HG02798 (cell line): ENCODE data around the gene CAPN11.

Experiments used
- ATAC-seq: cut with Tn5 transposase; IDR thresholded peaks from one replicate; pipeline ENCODE4 v1.9.1; 2021; ENCODE audit warnings: mild to moderate bottlenecking; ENCODE audit not compliant: unreplicated experiment, poor library complexity

The CAPN11 gene

DNA sequence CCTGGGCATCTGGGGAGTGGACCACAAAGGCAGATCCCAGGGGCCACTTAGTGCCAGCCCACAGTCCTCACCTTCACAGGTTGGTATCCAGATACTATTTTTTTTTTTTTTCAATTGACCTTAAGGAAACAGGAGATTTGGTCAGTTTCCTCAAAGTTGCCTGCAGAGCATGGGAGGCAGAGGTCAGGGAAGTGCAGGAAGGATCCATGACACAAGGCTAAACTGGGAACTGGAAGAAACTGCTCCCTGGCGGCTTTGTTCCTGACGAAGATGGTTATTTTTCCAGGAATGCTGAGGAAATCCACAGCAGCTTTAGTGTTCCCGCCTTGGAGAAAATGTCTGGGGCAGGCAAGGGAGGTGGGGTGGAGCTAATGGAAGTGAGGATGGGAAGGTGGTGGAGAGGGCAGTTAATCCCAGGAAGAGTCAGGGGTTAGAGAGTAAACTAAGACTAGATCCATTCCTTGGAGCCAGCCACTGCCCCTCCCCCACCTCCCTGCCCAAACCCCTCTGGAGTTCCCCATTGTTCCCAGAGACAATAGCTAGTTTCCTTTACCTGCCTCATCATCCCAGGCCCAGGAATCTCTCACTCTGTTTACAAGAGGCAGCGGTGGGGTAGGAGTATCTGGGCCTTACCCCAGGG is 43.8 kb downstream of the CAPN11 start:
- no peak for ATAC-seq

DNA sequence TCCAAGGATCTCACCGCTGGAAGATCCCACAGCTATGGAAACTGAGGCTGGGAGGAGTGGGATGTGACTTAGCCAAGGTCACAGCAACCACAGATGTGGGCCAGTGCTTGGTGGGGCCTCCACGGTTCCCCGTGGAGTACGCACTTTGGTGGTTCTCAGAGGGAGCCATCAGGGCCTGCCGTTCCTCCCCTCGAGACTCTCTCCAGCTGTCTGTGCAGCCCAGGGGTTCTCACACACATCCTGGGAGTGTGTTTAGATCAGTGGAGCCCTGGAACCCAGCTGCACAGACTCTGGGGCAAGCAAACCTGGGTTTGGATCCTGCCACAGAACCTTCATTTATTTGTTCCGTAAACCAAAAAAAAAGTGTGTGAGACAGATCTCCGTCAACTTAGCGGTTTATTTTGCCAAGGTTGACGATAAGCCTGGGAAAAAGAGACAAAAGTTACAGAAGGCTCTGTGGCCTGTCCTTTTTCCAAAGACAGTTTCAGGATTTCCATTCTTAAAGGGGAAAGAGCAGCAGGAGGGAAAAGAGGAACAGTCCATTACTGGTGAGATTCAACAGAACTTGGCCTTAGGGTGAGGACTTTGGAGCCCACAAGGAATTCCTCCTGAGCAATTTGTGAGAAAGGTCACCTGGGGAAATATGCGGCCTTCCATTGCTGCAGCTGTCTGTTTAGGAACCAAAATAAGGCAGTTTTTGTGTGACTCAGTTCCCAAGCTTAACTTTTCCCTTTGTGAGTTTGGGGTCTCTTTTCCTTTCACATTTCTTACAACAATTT is 44.5 kb downstream of the CAPN11 start:
- no peak for ATAC-seq

DNA sequence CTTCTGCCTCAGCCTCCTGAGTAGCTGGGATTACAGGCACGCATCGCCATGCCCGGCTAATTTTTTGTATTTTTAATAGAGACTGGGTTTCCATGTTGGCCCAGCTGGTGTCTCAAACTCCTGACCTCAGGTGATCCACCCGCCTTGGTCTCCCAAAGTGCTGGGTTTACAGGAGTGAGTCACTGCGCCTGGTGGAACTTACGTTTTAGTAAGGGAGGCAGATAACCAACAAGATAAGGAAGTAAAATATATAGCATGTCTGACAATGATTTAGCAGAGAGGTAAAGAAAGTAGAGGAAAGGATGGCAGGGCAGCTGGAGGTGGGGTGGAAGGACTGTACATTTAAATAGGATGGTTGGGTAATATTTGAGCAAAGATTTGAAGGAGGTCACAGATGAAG is 45.3 kb downstream of the CAPN11 start:
- no peak for ATAC-seq

DNA sequence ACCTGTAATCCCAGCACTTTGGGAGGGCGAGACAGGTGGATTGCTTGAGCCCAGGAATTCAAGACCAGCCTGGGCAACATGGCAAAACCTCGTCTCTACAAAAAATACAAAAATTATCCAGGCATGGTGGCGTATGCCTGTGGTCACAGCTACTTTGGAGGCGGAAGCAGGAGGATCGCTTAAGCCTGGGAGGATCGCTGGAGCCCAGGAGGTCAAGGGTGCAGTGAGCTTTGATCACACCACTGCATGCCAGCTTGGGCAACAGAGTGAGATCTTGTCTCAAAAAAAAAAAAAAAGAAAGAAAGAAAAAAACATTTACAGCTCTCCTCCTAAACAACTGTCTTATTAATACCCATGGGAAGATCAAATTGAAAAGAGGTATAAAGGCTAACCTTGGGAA is 49.3 kb downstream of the CAPN11 start:
- no peak for ATAC-seq

DNA sequence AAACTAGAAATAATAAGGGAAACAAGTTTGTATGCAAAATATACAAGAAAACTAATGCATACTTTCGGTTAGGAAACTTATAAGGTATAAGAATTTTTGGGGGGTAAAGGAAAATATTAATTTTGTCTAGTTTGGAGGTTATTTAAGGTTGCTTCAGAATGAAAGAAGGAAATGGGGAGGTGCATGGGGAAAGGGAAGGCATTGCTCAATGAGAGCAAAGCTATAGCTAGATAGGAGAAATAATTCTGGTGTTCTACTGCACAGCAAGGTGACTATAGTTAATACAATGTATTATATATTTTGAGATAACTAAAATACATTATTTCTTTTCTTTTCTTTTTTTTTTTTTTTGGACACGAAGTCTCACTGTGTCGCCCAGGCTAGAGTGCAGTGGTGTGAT is 52.7 kb downstream of the CAPN11 start:
- ATAC-seq = no peak

DNA sequence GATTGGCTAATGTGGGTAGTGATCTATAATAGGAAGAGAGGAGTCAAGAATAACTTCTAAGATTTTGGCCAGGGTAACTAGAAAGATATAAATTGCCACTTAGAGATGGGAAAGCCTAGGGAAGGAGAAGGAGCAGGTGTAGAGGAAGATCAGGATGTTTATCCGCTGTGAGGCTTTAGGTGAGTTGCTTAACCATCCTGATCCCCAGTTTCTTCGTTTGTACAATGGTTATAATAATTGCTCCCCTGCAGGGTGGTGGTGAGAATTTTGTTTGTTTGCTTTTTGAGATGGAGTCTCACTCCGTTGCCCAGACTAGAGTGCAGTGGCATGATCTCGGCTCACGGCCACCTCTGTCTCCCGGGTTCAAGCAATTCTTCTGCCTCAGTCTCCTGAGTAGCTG is 55.7 kb downstream of the CAPN11 start:
- ATAC-seq = no peak

DNA sequence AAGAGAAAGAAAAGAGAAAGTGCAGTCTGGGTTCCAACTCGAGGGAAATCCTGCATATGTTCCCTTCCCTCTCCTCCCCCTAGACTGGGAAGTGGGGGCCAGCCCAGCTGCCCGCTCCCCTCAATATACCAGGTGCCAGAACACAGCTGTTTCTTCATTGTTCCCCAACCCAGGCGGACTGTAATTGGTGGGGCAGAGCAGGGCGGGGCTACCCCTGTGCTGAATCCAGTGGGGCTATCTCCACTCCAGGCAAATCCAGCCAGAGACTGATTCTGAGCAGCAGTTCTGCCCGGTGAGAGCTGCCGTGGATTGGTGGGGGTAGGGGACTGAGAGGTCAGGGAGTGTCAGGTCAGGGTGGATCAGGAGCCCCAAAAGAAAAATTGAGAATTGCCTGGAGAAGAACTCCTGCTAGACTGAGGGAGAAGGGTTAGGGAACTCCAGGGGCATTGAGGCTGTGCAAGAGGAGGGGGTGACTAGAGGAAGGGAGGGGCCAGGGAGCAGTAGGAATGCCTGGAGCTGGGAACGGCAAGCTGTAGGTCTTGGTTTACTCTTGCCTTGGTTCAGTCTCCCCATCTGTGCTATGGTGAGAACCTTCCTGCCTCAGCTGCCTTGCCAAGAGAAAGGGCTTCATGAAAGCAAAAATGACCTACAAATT is 58.2 kb downstream of the CAPN11 start, which contains the start of gene MYMX:
Gene MYMX, plus strand, starts transcription at position 250 of the 655 bp plus-strand sequence. CDS start 546 bp downstream, outside the sequence.
- no peak for ATAC-seq

DNA sequence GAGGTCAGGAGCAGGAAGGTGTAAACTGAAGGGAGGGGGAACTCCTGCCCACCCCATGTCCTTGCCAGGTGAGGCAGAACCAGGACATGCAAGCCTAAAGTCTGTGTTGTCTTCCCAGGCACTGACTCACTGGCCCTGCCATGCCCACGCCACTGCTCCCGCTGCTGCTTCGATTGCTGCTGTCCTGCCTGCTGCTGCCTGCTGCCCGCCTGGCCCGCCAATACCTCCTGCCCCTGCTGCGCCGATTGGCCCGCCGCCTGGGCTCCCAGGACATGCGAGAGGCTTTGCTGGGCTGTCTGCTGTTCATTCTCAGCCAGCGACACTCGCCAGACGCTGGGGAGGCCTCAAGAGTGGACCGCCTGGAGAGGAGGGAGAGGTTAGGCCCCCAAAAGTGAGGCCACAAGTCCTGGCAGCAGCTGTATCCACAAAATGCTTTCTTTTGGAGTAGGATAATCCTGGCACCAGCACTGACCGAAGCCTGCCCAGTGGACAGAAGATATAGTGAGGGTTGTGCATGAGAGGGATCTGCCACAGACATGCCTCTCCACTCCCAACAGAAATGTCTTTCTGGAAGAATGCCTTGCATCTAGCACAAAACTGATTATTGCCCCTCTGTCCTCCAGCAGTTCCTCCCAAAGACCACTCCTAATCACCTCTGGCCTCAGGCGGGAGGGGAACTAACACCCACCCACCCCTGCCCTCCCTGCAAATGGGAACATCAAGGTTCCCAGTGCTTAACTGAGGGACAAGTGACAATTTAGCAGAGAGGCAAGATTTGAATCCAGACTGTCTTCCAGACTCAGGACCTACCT is 58.9 kb downstream of the CAPN11 start:
- no peak for ATAC-seq

DNA sequence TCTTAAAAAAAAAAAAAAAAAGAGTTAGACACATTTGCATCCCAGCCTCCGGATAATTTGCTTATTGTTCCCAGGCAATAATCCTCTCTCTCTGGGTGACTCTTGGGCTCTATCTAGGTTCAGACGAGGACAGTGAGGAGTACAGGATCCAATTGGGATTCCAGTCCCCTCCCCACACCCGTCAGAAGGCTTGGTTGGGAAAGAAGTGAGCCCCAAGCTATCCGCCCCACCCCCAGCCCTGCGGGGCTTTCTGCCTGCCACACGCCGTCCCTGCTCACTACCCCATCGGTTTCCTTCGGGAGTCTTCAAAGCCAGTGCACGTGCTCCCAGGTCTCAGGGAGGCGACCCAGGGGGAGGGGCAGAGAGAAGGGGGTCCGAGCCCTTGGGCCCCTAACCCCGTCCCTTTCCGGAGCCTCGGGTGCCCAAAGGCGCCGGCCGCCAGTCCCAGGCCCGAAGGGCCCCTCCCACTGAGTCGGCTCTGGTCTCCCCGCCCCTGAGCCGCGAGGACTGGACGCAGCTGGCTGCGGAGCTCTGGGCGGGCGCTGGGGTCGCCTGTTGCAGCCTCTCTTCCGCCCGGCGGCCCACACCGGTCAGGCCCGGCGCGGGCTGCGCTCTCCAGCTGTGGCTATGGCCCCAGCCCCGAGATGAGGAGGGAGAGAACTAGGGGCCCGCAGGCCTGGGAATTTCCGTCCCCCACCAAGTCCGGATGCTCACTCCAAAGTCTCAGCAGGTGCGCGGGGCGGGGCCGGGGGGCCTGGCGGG is 60.6 kb downstream of the CAPN11 start:
- ATAC-seq = peak; percentile 69

DNA sequence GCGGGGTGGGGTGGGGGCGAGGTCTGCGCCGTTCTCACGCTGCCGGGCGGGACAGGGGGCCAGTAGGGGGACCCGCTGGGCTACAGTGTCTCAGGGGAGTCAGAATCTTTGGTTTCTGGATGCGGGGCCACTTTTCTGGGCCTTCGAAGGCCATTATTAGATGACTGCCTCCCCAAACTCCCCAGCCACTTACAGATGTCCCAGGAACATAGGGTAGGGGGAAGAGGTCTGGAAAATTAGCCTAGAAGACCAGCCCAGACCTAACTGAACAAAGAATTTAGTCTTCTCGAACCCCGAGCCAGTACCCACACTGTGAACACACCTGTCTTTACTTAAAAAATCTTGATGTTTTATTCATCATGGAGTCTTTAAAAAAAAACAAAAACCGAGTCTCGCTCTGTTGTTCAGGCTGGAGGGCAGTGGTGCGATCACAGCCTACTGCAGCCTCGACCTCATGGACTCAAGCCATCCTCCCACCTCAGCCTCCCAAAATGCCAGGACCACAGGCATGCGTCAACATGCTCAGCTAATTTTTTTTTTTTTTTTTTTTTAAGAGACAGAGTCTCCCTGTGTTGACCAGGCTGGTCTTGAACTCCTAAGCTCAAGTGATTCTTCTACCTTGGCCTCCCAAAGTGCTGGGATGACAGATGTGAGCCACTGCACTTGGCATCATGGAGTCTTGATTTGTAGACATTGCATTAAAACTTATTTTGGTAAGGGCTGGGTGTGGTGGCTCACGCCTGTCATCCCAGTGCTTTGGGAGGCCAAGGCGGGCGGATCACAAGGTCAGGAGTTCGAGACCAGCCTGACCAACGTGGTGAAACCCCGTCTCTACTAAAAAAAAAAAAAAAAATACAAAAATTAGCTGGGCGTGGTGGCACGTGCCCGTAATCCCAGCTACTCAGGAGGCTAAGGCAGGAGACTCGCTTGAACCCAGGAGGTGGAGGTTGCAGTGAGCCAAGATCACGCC is 61.5 kb downstream of the CAPN11 start:
- no peak for ATAC-seq

DNA sequence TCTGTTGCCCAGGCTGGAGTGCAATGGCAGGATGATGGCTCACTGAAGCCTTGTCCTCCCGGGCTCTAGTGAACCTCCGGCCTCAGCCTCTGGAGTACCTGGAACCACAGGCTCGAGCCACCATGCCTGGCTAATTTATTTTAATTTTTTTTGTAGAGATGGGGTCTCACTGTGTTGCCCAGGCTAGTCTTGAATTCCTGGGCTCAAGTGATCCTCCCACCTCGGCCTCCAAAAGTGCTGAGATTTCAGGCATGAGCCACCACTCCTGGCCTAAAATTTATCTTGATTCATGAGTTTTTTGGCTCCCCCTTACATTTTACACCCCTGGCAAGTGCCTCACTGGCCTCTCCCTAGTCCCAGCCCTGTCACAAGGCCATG is 62.3 kb downstream of the CAPN11 start:
- ATAC-seq = no peak

DNA sequence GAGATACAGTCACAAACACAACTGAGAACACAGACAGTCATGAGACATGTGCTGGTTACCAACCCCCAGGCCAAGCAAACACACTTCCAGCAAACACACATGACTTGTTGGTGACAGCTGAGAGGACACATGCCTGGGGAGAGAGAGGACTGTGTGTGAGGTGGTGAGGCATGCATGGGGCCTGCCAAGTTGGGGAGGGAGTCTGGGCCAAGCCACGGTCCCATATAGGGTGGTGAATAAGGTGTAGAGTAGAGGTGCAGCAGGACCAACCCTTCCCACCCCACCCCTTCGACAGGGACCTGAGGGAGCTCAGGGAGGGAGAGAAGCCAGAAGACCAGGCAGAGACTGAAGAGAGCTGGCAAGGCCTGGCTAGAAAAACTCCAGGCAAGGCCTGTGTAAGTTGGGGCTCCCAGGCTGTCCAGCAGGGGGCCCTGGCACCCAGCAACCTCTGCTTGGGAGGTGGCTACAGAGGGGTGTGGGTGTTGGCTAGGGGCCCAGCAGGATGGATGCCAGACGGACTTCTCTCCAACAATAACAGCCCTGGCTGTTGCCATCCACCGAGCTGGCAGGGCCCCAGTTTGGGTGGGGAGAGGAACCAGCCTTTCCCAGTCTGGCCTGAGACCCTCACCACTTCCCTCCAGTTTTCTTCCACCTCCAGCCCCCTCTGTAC is 62.8 kb downstream of the CAPN11 start:
- ATAC-seq = peak; percentile 52

DNA sequence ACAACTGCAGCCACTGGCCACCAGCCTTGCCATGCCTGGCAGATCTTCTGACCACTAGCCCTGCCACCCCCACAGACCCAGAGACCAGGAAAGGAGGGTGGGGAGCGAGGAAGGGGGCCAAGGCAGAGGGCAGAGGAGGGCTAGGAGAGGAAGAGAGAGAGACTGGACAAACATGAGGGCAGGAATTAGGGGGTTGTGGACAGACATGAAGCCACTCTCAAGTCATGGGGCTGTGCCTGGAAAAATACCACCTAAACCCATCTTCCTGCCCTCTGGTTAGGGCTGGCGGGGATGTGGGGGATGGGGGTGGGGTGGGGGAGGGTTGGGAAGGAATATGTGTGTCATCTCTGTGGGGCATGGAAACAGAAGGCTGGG is 63.3 kb downstream of the CAPN11 start:
- ATAC-seq = no peak

DNA sequence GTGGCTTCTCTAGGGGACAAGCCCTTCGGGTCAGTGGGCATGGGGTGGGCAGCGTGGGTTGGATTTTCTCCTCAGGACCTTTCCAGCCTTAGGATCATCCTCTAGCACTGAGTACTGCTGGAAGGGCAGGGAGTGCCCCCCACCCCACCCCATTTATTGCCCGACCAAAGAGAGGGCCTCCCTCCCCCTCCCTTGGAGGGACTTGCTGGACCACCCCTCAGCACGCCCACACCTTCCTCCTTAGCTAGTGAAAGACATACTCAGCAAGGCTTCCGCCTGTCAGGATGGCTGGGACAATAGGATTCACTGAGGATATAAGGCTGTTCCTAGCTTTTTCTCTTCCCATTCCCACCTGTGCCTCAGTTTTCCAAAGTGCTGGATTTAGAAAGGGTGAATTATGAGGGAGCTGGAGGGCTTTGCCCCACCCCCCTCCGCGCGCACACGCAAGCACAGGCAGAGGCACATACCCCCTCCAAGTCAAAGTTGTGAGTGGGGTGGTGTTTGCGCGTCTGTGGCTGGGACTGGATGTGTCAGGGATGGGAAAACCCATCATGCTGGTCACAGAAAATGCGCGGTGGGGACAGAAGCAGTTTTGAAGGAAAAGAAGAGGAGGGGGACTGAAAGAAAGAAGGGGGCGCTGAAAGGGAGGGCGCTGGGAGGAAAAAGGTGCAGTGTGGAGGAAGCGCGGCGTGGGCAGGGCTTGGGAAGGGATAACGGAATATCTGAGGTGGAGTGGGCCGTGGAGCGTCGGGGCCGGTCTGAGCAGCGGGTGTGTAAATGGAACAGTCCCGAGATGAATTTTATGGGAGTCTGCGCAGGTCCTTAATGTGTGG is 64.1 kb downstream of the CAPN11 start:
- no peak for ATAC-seq

DNA sequence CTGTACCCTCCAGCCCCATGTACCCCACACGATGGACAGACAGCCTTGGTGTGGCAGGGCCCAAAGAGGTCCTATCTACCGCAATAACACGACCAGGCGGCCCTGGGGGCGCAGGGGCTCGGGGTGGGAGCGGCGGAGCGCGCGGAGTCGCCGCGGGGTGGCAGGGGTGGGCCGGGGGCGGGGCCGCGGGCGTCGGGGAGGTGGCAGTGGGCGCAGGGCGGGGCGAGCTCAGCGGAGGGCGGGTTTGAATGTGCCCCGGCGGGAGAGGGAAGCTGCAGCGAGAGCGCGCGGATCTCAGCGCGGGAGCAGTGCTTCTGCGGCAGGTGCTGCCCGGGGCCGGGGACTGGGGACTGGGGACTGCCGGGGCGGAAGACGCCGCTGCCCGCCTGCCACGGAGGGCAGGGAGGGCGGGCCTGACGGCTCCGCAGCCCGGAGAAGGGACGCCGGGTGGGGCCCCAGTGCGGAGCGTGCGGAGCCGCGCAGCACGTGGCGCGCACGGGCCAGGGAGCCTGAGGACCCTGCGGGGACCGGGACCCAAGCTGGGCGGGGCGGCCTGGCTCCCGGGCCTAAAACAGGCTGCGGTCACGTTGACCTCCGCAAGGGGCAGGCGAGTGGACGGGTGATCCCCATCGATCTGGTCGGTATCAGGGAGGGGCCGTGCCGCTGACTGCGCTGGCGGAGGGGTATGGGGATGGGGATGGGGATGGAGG is 64.9 kb downstream of the CAPN11 start, which contains the start of gene SLC29A1:
Gene SLC29A1, plus strand, starts transcription at position 277 of the 710 bp plus-strand sequence. CDS start 3,719 bp downstream, outside the sequence.
- peak; percentile 46 for ATAC-seq

DNA sequence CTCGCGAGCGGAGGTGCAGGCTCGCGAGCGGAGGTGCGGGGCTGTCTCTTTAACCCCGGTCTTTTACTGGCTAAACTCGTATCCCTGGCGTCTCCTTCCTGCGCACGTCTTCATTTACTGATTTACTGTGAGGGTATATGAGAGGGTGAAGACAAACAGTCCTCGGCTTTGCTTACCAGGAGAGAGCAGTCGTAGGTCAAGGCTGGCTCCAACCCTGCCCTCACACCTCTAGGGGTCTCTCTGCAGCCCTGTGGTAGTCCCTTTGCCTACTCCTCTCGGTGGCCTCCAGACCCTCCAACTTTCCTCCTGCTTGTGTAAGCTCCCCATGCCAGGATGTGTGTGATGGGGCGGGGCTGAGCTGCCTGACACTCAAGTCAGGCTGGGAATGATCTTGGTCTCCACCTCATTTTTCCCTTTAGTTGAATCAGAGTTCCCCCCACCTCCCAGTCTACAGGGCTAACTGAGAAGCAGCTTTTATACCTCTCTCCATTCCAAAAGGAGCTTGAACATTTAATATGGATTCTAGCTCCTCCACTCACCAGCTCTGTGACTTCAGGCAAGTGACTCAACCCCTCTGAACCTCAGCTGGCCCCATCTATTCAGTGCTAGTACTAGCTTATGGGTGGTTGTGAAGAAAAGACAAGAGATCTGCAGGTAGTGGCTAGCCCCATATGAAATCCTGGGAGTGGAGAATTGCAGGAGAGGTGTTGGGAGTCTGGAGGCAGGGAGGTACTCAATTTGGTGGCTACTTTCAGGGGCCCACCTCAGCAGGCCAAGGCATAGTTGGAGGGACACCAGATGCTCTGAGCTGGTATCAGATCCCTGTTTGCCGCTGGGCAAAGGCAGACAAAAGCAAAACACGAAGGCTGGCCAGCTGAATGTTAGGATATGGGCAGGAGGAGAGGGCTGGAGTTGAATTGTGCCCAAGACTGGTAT is 65.7 kb downstream of the CAPN11 start:
- ATAC-seq = no peak
